AG04449 (cell line): ENCODE results near the gene IL18.

ENCODE experiments used
- CTCF ChIA-PET: fragments of 350-600 bp; formaldehyde crosslinking; extraction: SDS; loops from one replicate; lab custom pipeline; 2021; ENCODE audit warnings: antibody characterized with exemption; lab: Yijun Ruan, JAX
- POLR2A ChIA-PET: fragments of 400-600, 350-600 bp; formaldehyde crosslinking; extraction: SDS; loops from one replicate; lab custom pipeline; 2020; ENCODE audit warnings: antibody characterized with exemption, inconsistent platforms; lab: Yijun Ruan, JAX
- DNase-seq: peaks from one replicate; pipeline ENCODE4 v3.0.0-alpha.2; 2010; ENCODE audit warnings: low read depth, low spot score
- H3K4me3 ChIP-seq: 2 replicates; pipeline ENCODE4 v1.5.1; 2011; ENCODE audit warnings: low read depth, mild to moderate bottlenecking, control low read depth, low read length
- TF ChIP-seq, protein P1 (sequence below): IDR thresholded peaks from one replicate; pipeline ENCODE4 v1.5.1; 2011; ENCODE audit warnings: mild to moderate bottlenecking, moderate library complexity, low read length, control low read depth, inconsistent platforms; ENCODE audit not compliant: insufficient read depth; ENCODE audit errors: missing control alignments

Gene IL18

DNA sequence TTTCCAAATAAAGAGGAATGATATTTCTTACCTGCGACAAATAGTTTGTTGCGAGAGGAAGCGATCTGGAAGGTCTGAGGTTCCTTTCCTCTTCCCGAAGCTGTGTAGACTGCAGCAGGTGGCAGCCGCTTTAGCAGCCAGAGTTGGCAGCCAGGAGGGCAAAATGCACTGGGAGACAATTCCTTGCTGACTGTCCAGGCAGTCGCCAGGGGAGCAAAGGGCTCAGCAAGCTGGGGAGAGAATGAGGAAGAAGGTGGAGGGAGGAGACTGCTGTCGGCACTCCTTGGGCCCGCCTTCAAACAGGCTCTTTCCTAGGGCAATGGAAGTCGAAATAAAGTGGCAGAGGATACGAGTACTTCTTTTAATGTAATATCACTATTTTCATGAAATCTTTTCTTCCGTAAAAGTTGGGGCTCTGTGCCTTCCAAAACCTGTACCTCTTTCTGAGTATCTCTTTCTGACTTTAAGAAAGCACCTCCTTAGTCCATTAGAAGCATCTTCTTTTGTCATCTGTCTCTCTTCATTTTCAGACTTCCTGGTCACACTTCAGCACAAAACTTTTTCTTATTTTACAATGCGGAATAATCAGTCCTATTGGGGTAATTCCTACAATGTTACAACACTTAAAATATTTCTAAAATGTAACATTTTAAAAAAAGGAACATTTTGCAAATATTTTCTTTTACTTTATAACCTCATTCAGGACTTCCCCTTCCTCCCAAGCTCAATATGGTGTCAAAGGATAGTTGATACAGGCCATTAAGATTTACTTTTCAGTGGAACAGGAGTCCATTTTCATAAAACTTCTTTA is at the start of gene IL18:
TSS of gene IL18 (minus strand) at position 220 of the 811 bp plus-strand sequence. CDS start 9,041 bp downstream, outside the sequence.
- POLR2A ChIA-PET, result no interaction called here
- no peak within 1 kb of the TSS for H3K4me3 ChIP-seq
- CTCF ChIA-PET, result interaction anchor here (1.4 to 2.2 kb wide), 3 partner anchors 8 to 50 kb away, joined by 3 to 13 read pairs (median 5); partner anchors contain the start of gene BCO2
- TF ChIP-seq, protein P1, sequence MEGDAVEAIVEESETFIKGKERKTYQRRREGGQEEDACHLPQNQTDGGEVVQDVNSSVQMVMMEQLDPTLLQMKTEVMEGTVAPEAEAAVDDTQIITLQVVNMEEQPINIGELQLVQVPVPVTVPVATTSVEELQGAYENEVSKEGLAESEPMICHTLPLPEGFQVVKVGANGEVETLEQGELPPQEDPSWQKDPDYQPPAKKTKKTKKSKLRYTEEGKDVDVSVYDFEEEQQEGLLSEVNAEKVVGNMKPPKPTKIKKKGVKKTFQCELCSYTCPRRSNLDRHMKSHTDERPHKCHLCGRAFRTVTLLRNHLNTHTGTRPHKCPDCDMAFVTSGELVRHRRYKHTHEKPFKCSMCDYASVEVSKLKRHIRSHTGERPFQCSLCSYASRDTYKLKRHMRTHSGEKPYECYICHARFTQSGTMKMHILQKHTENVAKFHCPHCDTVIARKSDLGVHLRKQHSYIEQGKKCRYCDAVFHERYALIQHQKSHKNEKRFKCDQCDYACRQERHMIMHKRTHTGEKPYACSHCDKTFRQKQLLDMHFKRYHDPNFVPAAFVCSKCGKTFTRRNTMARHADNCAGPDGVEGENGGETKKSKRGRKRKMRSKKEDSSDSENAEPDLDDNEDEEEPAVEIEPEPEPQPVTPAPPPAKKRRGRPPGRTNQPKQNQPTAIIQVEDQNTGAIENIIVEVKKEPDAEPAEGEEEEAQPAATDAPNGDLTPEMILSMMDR, result no peak
- no peak for DNase-seq

DNA sequence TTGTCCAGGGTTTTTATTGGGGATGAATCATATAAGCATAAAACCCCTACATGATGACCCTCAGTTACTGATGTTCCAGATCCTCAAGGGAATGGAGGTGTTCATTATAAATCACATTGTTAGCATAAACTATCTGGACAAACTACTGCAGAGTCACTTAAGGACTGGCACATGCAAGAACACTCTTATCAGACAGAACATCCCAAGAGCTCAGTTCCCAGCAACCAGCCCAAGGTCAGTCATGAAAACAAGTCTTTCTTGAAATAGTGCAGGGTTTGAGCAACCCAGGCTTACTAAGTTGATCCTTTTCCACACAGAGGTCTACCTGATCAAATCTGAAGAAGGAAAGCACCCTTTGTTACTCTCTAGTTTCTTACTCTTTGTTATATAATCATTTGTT is 48.8 kb upstream of the IL18 start:
- POLR2A ChIA-PET, result interaction anchor here (0.5 kb wide), 1 partner anchor 67 kb away, joined by 3 read pairs; no protein-coding TSS in a partner anchor
- TF ChIP-seq, protein P1, result no peak
- no peak for DNase-seq
- CTCF ChIA-PET, result interaction anchor here (3.2 to 22.7 kb wide), 2 partner anchors 67 to 99 kb away, joined by 16 to 970 read pairs; no protein-coding TSS in a partner anchor
- H3K4me3 ChIP-seq, result no peak overlapping the region

DNA sequence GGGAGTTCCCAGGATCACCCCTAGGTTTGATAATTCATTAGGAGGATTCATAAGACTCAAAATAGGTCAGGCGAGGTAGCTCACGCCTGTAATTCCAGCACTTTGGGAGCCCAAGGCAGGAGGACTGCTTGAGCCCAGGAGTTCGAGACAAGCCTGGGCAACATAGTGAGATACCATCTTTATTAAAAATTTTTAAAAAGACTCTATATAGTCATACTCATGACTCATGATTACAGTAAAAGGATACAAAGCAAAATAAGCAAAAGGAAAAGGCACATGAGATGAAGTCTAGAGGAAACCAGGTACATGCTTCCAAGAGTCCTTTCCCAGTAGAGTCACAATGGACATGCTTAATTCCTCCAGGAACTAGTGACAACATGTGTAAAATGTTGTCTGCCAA is 48.4 kb upstream of the IL18 start:
- ChIA-PET POLR2A (interaction anchor here (0.5 kb wide), 1 partner anchor 67 kb away, joined by 3 read pairs; no protein-coding TSS in a partner anchor), CTCF (interaction anchor here (3.2 to 22.7 kb wide), 2 partner anchors 68 to 99 kb away, joined by 16 to 970 read pairs; no protein-coding TSS in a partner anchor)
- H3K4me3 ChIP-seq, result no peak overlapping the region
- DNase-seq, result no peak
- TF ChIP-seq, protein P1, result no peak

DNA sequence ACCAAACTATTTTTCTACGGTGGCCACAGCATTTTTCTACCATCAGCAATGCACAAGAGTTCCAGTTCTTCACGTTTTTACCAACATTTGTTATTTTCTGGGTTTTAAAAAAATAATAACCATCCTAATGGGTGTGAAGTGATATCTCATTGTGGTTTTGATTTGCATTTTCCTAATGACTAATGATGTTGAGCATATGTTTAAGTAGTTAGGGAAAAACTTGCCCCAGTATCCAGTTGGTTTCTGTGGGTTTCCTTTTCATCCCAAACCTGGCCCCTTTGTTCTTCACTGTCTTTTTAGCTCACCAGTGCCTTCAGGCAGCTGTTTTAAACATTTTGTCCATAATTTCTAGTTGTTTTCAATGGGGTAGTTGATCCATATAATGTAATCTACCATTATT is 47.6 kb upstream of the IL18 start:
- no peak for DNase-seq
- ChIA-PET POLR2A (no interaction called here), CTCF (interaction anchor here (3.2 to 22.7 kb wide), 2 partner anchors 68 to 98 kb away, joined by 16 to 970 read pairs; no protein-coding TSS in a partner anchor)
- TF ChIP-seq, protein P1, result no peak
- no peak overlapping the region for H3K4me3 ChIP-seq

DNA sequence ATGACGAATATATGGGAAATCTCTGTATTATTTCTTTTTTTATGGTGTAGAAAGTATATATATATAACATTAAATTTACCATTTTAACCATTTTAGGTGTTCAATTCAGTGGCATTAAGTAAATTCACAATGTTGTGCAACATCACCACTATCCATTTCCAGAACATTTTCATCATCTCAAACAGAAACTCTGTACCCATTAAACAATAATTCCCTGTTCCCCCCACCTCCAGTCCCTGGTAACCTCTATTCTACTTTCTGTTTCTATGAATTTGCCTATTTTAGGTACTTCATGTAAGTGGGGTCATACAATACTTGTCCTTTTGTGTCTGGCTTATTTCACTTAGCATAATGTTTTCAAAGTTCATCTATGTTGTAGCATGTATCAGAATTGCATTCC is 47.0 kb upstream of the IL18 start:
- no peak for DNase-seq
- ChIA-PET CTCF (no interaction called here), POLR2A (no interaction called here)
- TF ChIP-seq, protein P1, result no peak
- no peak overlapping the region for H3K4me3 ChIP-seq

DNA sequence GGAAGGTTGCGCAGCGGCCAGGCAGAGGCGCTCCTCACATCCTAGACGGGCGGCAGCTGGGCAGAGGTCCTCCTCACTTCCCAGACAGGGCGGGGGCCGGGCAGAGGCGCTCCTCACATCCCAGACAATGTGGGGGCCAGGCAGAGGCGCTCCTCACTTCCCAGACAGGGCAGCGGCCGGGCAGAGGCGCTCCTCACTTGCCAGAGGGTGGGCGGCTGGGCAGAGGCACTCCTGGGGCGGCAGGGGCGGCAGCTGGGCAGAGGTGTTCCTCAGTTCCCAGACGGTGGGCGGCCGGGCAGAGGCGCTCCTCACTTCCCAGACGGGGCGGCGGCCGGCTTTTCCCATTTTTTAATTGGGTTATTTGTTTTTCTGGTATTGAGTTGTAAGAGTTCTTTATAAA is 42.2 kb upstream of the IL18 start:
- DNase-seq, result no peak
- no peak overlapping the region for H3K4me3 ChIP-seq
- TF ChIP-seq, protein P1, result no peak
- POLR2A ChIA-PET, result no interaction called here
- CTCF ChIA-PET, result interaction anchor here (1.2 kb wide), 1 partner anchor 13 kb away, joined by 6 read pairs; no protein-coding TSS in a partner anchor
